GM18951 (cell line): ENCODE measurements around the gene SCYGR4.

ENCODE experiments used
- POLR2A ChIP-seq: IDR thresholded peaks from 4 replicates; pipeline ENCODE4 v1.6.1; 2011; ENCODE audit warnings: mild to moderate bottlenecking; ENCODE audit not compliant: insufficient read length, insufficient read depth; ENCODE audit errors: extremely low read depth
- in situ Hi-C: fragments of 300-500 bp; cut with MboI; formaldehyde crosslinking; loops from one replicate; pipeline ENCODE4 v1.12.0; 2022; ENCODE audit warnings: low sequenced_read_pairs, mixed read lengths, inconsistent platforms; ENCODE audit not compliant: unreplicated experiment

The SCYGR4 gene

DNA sequence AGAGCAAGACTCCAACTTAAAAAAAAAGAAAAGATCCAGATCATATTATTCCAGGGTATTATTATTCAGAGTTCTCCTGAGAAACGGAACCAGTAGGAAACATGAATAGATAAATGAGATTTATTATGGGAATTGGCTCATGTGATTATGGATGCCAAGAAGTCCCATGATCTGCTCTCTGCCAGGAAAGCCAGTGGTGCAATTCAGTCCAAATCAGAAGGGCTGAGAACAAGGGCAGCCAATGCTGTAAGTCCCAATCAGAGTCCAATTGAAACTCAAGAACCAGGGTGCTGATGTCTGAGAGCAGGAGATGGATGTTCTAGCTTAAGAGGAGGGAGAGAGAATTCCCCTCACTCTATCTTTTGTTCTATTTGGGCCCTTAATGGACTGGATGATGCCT, 10.8 kb upstream of the SCYGR4 start:
- in situ Hi-C loops: no loop called here
- no peak for TF ChIP-seq POLR2A

DNA sequence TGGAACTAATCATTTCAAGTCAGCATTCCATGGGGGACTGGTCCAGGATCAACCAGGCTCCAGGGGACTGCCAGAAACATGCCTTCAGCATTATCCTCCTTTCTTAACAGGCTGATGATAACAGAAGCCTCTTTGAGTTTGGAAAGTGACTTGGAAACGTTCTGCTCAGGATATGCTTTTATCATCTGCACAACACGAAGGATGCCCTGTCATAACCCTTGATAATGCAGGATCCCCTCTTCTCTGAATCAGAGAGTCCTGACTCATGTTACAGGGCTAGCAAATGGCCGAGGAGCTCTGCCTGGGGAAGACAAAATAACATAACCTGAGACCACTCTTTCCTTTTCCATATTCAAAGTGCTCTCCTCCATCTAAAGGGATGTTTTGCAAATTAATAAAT, 9.4 kb upstream of the SCYGR4 start:
- in situ Hi-C loops: no loop called here
- no peak for TF ChIP-seq POLR2A

DNA sequence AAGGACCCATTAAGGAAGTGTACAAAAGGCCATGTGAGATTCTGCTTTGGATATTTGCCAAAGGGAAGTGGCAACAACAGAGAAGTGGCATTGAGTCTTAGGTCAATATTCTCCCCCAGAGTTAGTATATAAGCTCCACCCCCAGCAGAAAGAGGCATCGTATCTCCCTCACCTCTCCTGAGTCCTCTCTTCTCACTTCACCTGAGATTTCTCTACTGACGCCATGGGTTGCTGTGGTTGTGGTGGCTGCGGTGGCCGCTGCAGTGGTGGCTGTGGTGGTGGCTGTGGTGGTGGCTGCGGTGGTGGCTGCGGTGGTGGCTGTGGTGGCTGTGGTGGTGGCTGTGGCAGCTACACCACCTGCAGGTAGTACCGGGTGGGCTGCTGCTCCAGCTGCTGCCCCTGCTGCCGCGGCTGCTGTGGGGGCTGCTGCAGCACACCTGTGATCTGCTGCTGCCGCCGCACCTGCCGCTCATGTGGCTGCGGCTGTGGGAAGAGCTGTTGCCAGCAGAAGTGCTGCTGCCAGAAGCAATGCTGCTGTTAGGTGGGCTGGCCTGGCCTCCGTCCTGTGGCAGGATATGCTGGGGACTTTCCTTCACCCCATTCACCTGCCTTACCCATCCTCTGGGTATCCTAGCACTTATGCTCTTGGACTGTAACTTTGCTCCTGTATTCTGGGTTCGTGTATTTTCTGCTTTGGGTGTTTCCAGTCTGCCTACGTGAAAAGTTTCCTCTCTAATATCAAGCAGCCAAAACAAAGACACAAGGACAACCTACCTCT, 8.5 kb upstream of the SCYGR4 start:
- TF ChIP-seq POLR2A: no peak
- in situ Hi-C loops: no loop called here

DNA sequence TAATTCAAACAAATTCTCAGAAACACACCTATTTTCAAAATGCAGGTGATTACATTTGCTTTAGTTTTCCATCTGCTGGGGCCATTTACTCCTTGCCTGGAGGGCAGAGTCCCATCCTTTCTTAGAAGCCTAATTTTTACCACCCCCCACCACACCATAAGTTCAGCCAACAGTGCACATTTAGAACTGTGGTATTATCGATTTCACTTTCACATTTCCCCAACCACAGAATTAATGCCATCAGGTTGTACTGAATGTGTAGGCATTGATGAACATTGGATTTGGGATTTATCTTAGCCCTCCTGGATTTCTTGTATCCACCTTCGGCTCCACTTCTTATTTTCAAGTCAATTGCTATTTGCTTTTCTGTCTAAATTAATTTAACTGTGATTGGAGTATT, 7.2 kb upstream of the SCYGR4 start:
- TF ChIP-seq POLR2A: no peak
- in situ Hi-C loops: no loop called here

DNA sequence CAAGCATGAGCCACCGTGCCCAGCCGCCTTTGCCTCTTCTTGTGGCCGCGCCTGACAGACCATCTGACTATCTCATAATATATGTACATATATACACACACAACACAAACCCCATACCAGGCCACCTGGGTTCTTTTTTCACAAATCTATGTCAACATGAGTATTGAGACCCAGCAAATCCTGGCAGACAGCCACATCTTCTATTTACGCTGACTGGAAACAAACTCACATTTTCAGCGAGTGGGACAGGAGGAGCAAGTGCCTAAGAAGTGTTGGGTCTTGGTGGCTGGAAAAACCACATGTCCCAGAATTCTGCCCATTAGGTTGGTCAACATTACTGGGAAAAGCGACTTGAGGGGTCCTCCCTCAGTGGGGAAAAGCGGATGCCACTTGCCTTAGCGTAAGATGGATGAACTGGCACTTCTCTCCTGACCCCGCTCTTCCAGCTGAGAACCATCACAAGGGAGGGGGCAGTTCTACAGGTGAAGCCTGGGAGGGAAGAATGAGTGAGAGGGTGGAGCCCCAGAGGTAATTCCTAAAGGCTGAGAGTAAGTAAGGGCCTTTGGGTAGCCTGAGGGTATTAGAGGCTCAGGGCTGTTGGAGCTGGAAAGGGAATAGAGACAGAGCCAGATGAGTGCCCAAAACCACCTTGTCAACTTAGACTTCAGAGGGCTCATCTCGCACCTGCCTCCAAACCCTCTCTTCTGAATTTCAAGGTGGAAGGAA, 4.6 kb upstream of the SCYGR4 start:
- in situ Hi-C loops: no loop called here
- TF ChIP-seq POLR2A: no peak

DNA sequence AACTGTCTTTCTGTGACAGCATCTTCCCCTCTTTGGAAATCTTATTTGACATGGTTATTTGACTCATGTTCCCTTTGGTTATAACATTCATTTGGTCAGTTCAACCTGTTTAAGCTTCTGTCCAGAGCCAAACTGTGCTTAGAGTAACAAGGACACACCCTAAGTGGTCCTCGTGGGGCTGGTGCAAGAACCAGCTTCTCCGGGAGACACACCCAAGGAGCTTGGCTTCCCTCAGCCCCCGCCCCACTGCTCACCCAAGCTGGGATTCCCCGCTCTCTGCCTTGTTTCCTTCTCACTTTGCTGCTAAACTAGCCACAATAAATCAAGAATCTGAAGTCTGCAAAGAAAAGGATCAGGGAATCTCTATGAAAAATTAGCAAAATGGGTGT, 4.0 kb upstream of the SCYGR4 start:
- TF ChIP-seq POLR2A: no peak
- in situ Hi-C loops: no loop called here

DNA sequence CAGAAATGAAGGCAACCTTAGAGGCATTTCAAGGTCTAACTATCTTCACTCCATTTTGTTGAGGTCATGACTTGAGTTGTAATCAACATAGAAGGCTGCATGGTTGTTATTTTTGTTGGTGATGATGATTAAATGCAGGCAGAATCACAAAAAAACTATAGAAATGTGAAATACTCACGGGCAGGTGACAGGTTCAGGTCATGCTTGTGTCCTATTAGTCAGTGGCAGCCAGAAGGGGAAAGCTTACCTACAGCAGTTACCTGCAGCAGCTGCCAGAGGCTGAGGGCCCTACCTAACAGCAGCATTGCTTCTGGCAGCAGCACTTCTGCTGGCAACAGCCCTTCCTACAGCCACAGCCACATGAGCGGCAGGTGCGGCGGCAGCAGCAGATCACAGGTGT, 3.1 kb upstream of the SCYGR4 start:
- TF ChIP-seq POLR2A: no peak
- in situ Hi-C loops: no loop called here

DNA sequence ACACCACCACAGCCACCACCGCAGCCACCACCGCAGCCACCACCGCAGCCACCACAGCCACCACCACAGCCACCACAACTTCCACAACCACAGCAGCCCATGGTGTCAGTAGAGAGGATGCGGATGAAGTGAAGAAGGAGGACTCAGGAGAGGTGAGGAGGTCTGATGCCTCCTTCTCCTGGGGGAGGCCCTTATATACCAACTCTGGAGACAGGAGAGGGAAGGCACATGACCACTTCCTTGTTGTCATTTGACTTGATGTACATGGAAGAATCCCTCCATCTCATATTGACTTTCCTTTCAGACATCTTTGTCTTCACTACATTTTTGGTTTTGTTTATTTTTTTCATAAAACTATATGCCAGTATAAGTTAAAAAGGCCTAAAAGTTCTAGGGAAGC, 2.6 kb upstream of the SCYGR4 start, which contains the start of gene SCYGR3:
Gene SCYGR3, minus strand, starts transcription at position 101 of the 400 bp plus-strand sequence. Its CDS starts 0 bp downstream, at position 101.
- in situ Hi-C loops: no loop called here
- TF ChIP-seq POLR2A: no peak

DNA sequence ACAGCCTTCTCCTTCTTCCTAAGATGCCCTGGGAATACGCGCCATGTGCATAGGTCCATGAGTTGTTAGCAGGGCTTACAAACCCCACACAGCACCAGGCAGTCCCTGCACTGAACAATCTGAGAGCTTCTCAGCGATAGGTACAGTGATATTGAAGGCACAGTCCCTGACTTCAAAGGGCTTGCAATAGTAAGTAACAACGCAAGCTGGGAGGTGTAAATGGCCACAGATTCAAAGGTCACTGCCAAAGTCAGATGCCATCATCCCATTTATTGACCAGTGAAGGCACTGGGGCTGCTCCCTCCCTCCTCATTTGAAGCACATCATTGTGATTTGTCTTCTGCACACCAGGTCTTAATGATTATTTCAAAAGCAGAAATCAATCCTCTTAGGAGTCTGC, 2.1 kb upstream of the SCYGR4 start:
- TF ChIP-seq POLR2A: no peak
- in situ Hi-C loops: no loop called here

DNA sequence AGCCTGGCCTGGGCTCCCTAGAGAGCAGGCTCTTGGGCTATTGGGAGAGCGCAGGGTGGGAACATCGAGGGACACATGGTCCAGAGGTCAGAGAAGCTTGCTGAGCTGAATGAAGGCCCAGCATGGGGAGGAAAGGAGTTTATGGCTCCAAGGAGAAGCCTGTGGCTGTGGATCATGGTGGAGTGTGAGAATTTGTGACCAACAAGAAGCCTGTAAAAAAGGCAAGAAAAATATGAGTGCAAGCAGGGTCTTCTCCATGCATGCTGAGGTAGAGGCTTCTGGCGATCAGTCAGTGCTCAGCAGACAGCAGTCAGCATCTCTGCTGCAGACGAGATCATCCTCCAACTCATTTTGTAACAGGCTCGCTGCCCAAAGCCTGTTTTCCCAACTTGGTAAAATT, 1.4 kb upstream of the SCYGR4 start:
- TF ChIP-seq POLR2A: no peak
- in situ Hi-C loops: no loop called here

DNA sequence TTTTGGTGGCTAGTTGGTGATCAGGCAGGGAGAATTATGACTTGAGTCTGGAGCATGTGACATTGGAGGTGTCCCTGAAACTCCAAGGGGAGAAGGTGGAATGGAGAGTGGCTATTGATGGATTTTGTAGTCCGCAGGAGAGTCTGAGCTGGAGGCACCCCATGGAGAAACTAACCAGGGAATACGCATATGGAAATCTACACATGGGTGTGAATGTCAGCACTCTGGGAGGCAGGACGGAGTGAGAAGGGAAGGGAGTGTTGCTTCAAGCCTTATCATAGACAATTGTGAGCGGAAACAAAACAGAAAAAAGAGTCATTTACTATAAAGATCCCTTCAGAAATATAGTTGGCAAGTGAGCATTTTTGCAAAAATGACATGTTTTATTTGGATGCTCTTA, 667 bp upstream of the SCYGR4 start:
- in situ Hi-C loops: no loop called here
- TF ChIP-seq POLR2A: no peak

DNA sequence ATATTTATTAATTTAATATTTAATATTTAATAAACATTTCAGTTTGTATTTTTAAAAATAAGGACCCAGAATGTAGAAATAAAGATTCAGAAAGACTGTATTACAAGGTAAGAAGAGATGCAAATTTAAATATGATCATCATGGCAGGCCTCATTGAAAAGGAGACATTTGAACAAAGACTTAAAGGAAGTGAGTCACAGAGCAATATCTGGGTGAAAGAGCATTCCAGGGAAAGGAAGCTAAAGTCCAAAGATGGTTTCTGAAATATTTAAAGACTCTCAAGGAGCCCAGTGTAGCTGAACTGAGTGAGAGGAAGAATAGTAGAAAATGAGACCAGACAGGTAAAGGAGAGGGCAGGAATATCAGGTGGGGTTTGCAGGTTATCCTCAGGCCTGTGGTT, 5.9 kb downstream of the SCYGR4 start:
- in situ Hi-C loops: no loop called here
- no peak for TF ChIP-seq POLR2A

DNA sequence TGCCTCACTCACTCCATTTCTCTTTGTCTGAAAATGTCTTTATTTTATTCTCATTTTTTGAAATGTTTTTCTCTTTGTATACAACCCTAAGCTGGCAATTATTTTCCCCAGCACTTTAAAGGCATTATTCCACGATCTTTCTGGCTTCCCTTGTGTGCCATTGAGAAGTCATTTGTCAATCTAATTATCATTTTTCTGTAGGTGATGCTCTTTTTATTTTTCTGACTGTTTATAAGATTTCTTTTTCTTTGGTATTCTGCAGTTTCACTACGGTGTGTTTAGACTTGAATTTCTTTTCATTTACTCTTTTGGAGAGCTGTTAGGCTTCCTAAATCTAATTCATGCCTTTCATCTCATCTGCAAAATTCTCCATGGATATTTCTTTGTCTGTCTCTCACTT, 8.1 kb downstream of the SCYGR4 start:
- in situ Hi-C loops: no loop called here
- no peak for TF ChIP-seq POLR2A

DNA sequence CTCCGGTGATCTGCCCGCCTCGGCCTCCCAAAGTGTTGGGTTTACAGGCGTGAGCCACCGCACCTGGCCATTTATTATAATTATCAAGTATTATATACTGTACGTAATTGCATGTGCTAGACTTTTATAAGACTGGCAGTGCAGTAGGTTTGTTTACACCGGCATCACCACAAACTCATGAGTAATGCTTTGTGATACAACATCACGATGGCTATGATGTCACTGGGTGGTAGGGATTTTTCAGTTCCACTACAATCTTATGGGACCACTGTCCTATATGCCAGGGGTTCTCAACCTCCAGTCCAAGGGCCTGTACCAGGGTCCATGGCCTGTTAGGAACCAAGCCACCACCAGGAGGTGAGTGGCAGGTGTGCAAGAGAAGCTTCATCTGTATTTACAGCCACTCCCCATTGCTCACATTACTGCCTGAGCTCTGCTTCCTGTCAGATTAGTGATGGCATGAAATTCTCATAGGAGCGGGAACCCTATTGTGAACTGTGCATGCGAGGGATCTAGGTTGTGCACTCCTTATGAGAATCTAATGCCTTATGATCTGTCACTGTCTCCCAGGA, 9.4 kb downstream of the SCYGR4 start:
- in situ Hi-C loops: no loop called here
- TF ChIP-seq POLR2A: no peak
